Stimulated activated CD4-positive, alpha-beta T cell treated with anti-CD3 and anti-CD28 coated beads, Interleukin-1b, Interleukin-23, amount 100 ng/mL, for 1 hour (primary cell): ENCODE measurements around the gene OR52E1.

Source experiments
- DNase-seq, 2 donors: peaks; one replicate each; pipeline ENCODE4 v3.0.0-alpha.2; 2020; ENCODE audit warnings: low read depth in 2 of 2

Gene OR52E1

DNA sequence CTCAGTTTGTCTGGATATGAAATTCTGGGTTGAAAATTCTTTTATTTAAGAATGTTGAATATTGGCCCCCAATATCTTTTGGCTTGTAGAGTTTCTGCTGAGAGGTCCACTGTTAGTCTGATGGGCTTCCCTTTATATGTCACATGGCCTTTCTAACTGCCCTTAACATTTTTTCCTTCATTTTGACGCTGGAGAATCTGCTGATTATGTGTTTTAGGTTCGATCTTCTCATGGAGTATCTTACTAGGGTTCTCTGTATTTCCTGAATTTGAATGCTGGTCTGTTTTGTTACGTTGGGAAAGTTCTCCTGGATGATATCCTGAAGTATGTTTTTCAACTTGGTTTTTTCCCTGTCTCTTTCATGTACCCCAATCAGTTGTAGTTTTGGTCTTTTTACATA is 46.0 kb downstream of the OR52E1 start:
- no peak for DNase-seq

DNA sequence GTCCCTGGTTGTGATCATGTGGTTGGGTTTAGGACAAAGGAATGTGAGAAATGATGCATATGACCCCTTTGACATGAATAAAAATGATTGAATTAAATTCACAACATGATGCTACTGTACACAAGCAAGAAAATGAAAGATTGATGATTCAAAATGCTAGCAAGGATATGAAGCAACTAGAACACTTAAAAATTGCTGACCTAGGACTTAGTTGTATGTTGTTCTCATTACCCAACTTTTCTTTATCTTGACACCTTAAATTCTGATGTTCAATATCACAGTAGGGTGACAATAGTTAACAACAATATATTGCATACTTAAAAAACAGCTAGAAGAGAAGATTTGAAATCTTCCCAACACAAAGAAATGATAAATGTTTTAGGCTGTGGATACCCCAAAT is 48.2 kb downstream of the OR52E1 start:
- DNase-seq = no peak

- no peak for DNase-seq
Measured at GRCh38 chr11:5118893-5119292, 49.5 kb downstream of the OR52E1 start.
